Measurements from ENCODE around the gene FAM78A. TPM values are rescaled to one million over a fixed set of nuclear protein-coding genes. Genes with fewer than 3 reads are reported as not detected.
"Not testable (repeated sequence)": the region's sequence is repeated elsewhere in the genome, so short reads cannot be mapped to it uniquely, and the experiment has no call there.

FAM78A gene
- polyA plus RNA-seq, 1 experiment = 0.40 TPM

- Histone ChIP-seq H3K9me3 (ENCODE audit: control insufficient read depth, insufficient read depth, low read length) (no peaks in the 10 kb centered on the region; the same call in 1 of the 2 replicates), H3K4me3 (ENCODE audit: low read depth, low read length) (no peak overlapping the region), H3K27me3 (ENCODE audit: control insufficient read depth, insufficient read depth, low read length) (no peaks in the 10 kb centered on the region), H3K27ac (ENCODE audit: low read depth, low read length) (no peak overlapping the region)
- no peak for DNase-seq (ENCODE audit: low read depth, low spot score)
- ChIA-PET POLR2A (no interaction called here), CTCF (no interaction called here)
- TF ChIP-seq CTCF (IDR thresholded peaks at IDR 0.05; ENCODE audit: low read depth, low read length) = no peak
Observed at GRCh38 chr9:131264231-131264630, 12.1 kb downstream of the FAM78A start.

- Histone ChIP-seq H3K4me3 (ENCODE audit: low read depth, low read length) (no peak overlapping the region), H3K27me3 (ENCODE audit: control insufficient read depth, insufficient read depth, low read length) (no peaks in the 10 kb centered on the region), H3K27ac (ENCODE audit: low read depth, low read length) (no peak overlapping the region), H3K9me3 (ENCODE audit: control insufficient read depth, insufficient read depth, low read length) (no peaks in the 10 kb centered on the region; the same call in 1 of the 2 replicates)
- ChIA-PET POLR2A (no interaction called here), CTCF (no interaction called here)
- no peak for DNase-seq (ENCODE audit: low read depth, low spot score)
- no peak for TF ChIP-seq CTCF (IDR thresholded peaks at IDR 0.05; ENCODE audit: low read depth, low read length)
Observed at GRCh38 chr9:131263701-131264100, 12.6 kb downstream of the FAM78A start.

GRCh38 chr9:131263033-131263343 is 13.3 kb downstream of the FAM78A start:
- DNase-seq (ENCODE audit: low read depth, low spot score); CTCF ChIA-PET; H3K27me3 ChIP-seq (ENCODE audit: control insufficient read depth, insufficient read depth, low read length); H3K4me3 ChIP-seq (ENCODE audit: low read depth, low read length); H3K9me3 ChIP-seq (ENCODE audit: control insufficient read depth, insufficient read depth, low read length); POLR2A ChIA-PET; H3K27ac ChIP-seq (ENCODE audit: low read depth, low read length): not testable (repeated sequence)

GRCh38 chr9:131262327-131263032 is 13.8 kb downstream of the FAM78A start:
- Histone ChIP-seq H3K27me3 (ENCODE audit: control insufficient read depth, insufficient read depth, low read length) (no peaks in the 10 kb centered on the region), H3K4me3 (ENCODE audit: low read depth, low read length) (no peak overlapping the region), H3K9me3 (ENCODE audit: control insufficient read depth, insufficient read depth, low read length) (no peaks in the 10 kb centered on the region; the same call in 1 of the 2 replicates), H3K27ac (ENCODE audit: low read depth, low read length) (no peak overlapping the region)
- no peak for TF ChIP-seq CTCF (IDR thresholded peaks at IDR 0.05; ENCODE audit: low read depth, low read length)
- ChIA-PET CTCF (no interaction called here), POLR2A (no interaction called here)
- no peak for DNase-seq (ENCODE audit: low read depth, low spot score)

GRCh38 chr9:131260751-131261452 is 15.4 kb downstream of the FAM78A start:
- Histone ChIP-seq H3K27ac (ENCODE audit: low read depth, low read length) (no peak overlapping the region), H3K9me3 (ENCODE audit: control insufficient read depth, insufficient read depth, low read length) (no peaks in the 10 kb centered on the region; the same call in 1 of the 2 replicates), H3K27me3 (ENCODE audit: control insufficient read depth, insufficient read depth, low read length) (no peaks in the 10 kb centered on the region), H3K4me3 (ENCODE audit: low read depth, low read length) (no peak overlapping the region)
- DNase-seq (ENCODE audit: low read depth, low spot score) = no peak
- CTCF ChIA-PET = no interaction called here
- TF ChIP-seq CTCF (IDR thresholded peaks at IDR 0.05; ENCODE audit: low read depth, low read length) = no peak
- POLR2A ChIA-PET = no interaction called here

All from AG04450 (cell line).